Activated naive CD4-positive, alpha-beta T cell (primary cell): ENCODE data around the gene COMMD7.
"Not testable (repeated sequence)": the region's sequence is repeated elsewhere in the genome, so short reads cannot be mapped to it uniquely, and the experiment has no call there.

Experiments
- DNase-seq, 4 experiments: peaks; one replicate each; lab custom pipeline; 2025; lab: John Stamatoyannopoulos, UW

COMMD7 gene

GRCh38 chr20:32765230-32765875, 22.1 kb upstream of the COMMD7 start:
- not testable (repeated sequence) for DNase-seq

GRCh38 chr20:32764005-32764960, 21.0 kb upstream of the COMMD7 start:
- no peak for DNase-seq

GRCh38 chr20:32763202-32764004, 20.1 kb upstream of the COMMD7 start:
- no peak for DNase-seq

GRCh38 chr20:32762754-32763201, 19.5 kb upstream of the COMMD7 start:
- no peak for DNase-seq

- peak; percentile 25 to 68 (median 36) for DNase-seq
Measured at GRCh38 chr20:32761831-32762753, 18.8 kb upstream of the COMMD7 start, which contains the start of gene DNMT3B. Gene DNMT3B, plus strand, starts transcription at chr20:32762385. Its CDS starts 17,939 bp downstream, at chr20:32780324.

- DNase-seq = no peak
Measured at GRCh38 chr20:32761417-32761830, 18.2 kb upstream of the COMMD7 start.

- no peak for DNase-seq
Measured at GRCh38 chr20:32756156-32756555, 12.9 kb upstream of the COMMD7 start.

- no peak for DNase-seq
Measured at GRCh38 chr20:32753731-32754130, 10.5 kb upstream of the COMMD7 start.

- DNase-seq = no peak
Measured at GRCh38 chr20:32752458-32753250, 9.4 kb upstream of the COMMD7 start.

- no peak for DNase-seq
Measured at GRCh38 chr20:32751702-32752457, 8.6 kb upstream of the COMMD7 start.

GRCh38 chr20:32751293-32751692, 8.0 kb upstream of the COMMD7 start:
- DNase-seq = no peak

GRCh38 chr20:32749914-32750637, 6.8 kb upstream of the COMMD7 start:
- no peak for DNase-seq

- DNase-seq = no peak
Measured at GRCh38 chr20:32742322-32743236, 688 bp downstream of the COMMD7 start.

GRCh38 chr20:32741151-32741550, 2.1 kb downstream of the COMMD7 start:
- DNase-seq = no peak

GRCh38 chr20:32737371-32738223, 5.7 kb downstream of the COMMD7 start:
- no peak for DNase-seq

- DNase-seq = no peak
Measured at GRCh38 chr20:32731882-32732266, 11.4 kb downstream of the COMMD7 start.

GRCh38 chr20:32729334-32729733, 13.9 kb downstream of the COMMD7 start:
- DNase-seq = not testable (repeated sequence)
